HepG2 (cell line): ENCODE data around the gene PAQR6. TPM values are rescaled to one million over a fixed set of nuclear protein-coding genes. Genes with fewer than 3 reads are reported as not detected.

Source experiments
- ATAC-seq: fragments of 200-7000 bp; cut with Tn5 transposase; 3 replicates; pipeline ENCODE4 v1.9.1; 2020; ENCODE audit warnings: mild to moderate bottlenecking, moderate library complexity
- BruUV-seq: library from RNA; stranded (reverse); fragments of 400-500 nt; replicated peaks from 2 replicates; lab custom pipeline; 2021; lab: Mats Ljungman, UMichigan
- CTCF ChIA-PET: fragments of 300-600 bp; formaldehyde crosslinking; extraction: SDS; loops from one replicate; lab custom pipeline; 2021; ENCODE audit warnings: low total read pairs, inconsistent platforms, low intra/inter-chr PET ratio; lab: Yijun Ruan, JAX
- POLR2A ChIA-PET: fragments of 350-600 bp; sonication (Branson Sonifier 250); formaldehyde crosslinking; loops from one replicate; lab custom pipeline; 2020; ENCODE audit warnings: antibody characterized with exemption, inconsistent platforms; lab: Yijun Ruan, JAX
- DNase-seq: peaks from one replicate; pipeline ENCODE4 v3.0.0-alpha.2; 2015; ENCODE audit warnings: low spot score
- FAIRE-seq: peaks from 3 replicates; lab custom pipeline; 2011; peaks lifted over from hg19 to GRCh38; lab: Jason Lieb, UNC
- H2AFZ ChIP-seq: one replicate; pipeline ENCODE4 v1.6.1; 2011; ENCODE audit warnings: low read length, inconsistent platforms
- H3K27ac ChIP-seq: fragments of 300-600 bp; 3 replicates; pipeline ENCODE4 v1.8.0; 2011; ENCODE audit warnings: mixed run types, mild to moderate bottlenecking, mixed read lengths, low read length, inconsistent platforms; ENCODE audit not compliant: insufficient read depth; ENCODE audit errors: extremely low read length
- H3K27me3 ChIP-seq, 2 experiments: fragments of 200-600 bp in 1 of 2; 2 replicates in 1 of 2; 3 replicates in 1 of 2; pipeline versions ENCODE4 v1.6.0 to v1.8.0; 2011; ENCODE audit warnings: low read length in 2 of 2, mild to moderate bottlenecking in 2 of 2, moderate library complexity in 2 of 2, inconsistent platforms in 1 of 2; ENCODE audit not compliant: insufficient read depth in 2 of 2, control insufficient read depth in 1 of 2
- H3K36me3 ChIP-seq, 2 experiments: fragments of 200-600 bp in 1 of 2; replicated peaks in 1 of 2; 2 replicates in 1 of 2; 3 replicates in 1 of 2; pipeline versions ENCODE4 v1.5.1 to v1.8.0; 2011; ENCODE audit warnings: low read length in 2 of 2, inconsistent platforms in 1 of 2; ENCODE audit not compliant: insufficient read depth in 2 of 2, control insufficient read depth in 1 of 2
- H3K4me1 ChIP-seq: 2 replicates; pipeline ENCODE4 v1.5.1; 2012; ENCODE audit warnings: low read length, inconsistent platforms; ENCODE audit not compliant: insufficient read depth
- H3K4me2 ChIP-seq: 2 replicates; pipeline ENCODE4 v1.6.0; 2011; ENCODE audit warnings: low read depth, low read length, inconsistent platforms
- H3K4me3 ChIP-seq, 3 experiments: fragments of 200-600 bp in 1 of 3; sonication (generic), shearing (Covaris generic) in 1 of 3; replicated peaks in 1 of 3; 2 replicates each; pipeline ENCODE4 v1.5.1; 2011 to 2016; ENCODE audit warnings: low read length in 3 of 3, inconsistent platforms in 2 of 3, low read depth in 2 of 3, mild to moderate bottlenecking in 2 of 3, control low read depth in 1 of 3, mixed read lengths in 1 of 3; ENCODE audit not compliant: insufficient read depth in 1 of 3
- H3K79me2 ChIP-seq: one replicate; pipeline ENCODE4 v1.6.1; 2011; ENCODE audit warnings: low read length, inconsistent platforms; ENCODE audit not compliant: insufficient read depth
- H3K9ac ChIP-seq: 2 replicates; pipeline ENCODE4 v1.6.0; 2011; ENCODE audit warnings: mild to moderate bottlenecking, low read depth, low read length, inconsistent platforms; ENCODE audit not compliant: insufficient read depth
- H3K9me3 ChIP-seq: 2 replicates; pipeline ENCODE4 v1.5.1; 2012; ENCODE audit warnings: mild to moderate bottlenecking, low read length
- H4K20me1 ChIP-seq: 2 replicates; pipeline ENCODE4 v1.6.0; 2011; ENCODE audit warnings: inconsistent platforms, mild to moderate bottlenecking, low read length, moderate library complexity; ENCODE audit not compliant: insufficient read depth
- AGO2 ChIP-seq: fragments of 200-400 bp; formaldehyde crosslinking; optimal IDR thresholded peaks from 2 replicates; pipeline ENCODE3; 2017; ENCODE audit warnings: mild to moderate bottlenecking, low read depth, low read length, moderate library complexity
- NCOR1 ChIP-seq: fragments of 200-600 bp; sonication (generic); IDR thresholded peaks from 2 replicates; pipeline ENCODE4 v1.7.0; 2017; ENCODE audit warnings: antibody characterized with exemption, low read length, borderline replicate concordance
- POLR2AphosphoS2 ChIP-seq: IDR thresholded peaks from 2 replicates; pipeline ENCODE4 v1.6.1; 2011; ENCODE audit warnings: low read depth, low read length, improper control_type of control experiment
- PTBP1 ChIP-seq: fragments of 200-400 bp; formaldehyde crosslinking; IDR thresholded peaks from 2 replicates; pipeline ENCODE4 v1.6.1; 2018; ENCODE audit warnings: low read length, low read depth; ENCODE audit not compliant: poor library complexity, severe bottlenecking
- SMARCE1 ChIP-seq: fragments of 450-650 bp; IDR thresholded peaks from 2 replicates; pipeline ENCODE4 v1.6.1; 2017; ENCODE audit warnings: borderline replicate concordance
- ZFP36L2 ChIP-seq: sonication (generic); formaldehyde crosslinking; IDR thresholded peaks from 2 replicates; pipeline ENCODE4 v1.4.0; 2020; ENCODE audit warnings: missing genetic modification reagents
- ZNF496 ChIP-seq: sonication (generic); formaldehyde crosslinking; IDR thresholded peaks from 2 replicates; pipeline ENCODE4 v1.8.1; 2023; ENCODE audit warnings: mild to moderate bottlenecking, moderate library complexity, missing genetic modification reagents; ENCODE audit not compliant: insufficient replicate concordance
- WGBS: methylation state at CpG from one replicate; pipeline ENCODE4 v1.1.6; 2017; ENCODE audit warnings: low lambda C conversion rate; 5-methylcytosine and 5-hydroxymethylcytosine counted together
- in situ Hi-C: cut with HindIII; loops from 2 replicates; pipeline ENCODE4 v1.10.0; 2017; ENCODE audit warnings: low pct_unique_long_range_greater_than_20kb; ENCODE audit not compliant: extremely low pct_ligation_motif_present
- intact Hi-C: fragments of 100-400 bp; cut with micrococcal nuclease; formaldehyde crosslinking; loops from one replicate; pipeline ENCODE4 v1.10.0; 2022; ENCODE audit not compliant: unreplicated experiment
- polyA plus RNA-seq, 8 experiments: library from polyadenylated mRNA; depleted of rRNA in 3 of 8; stranded (reverse) in 7 of 8; unstranded in 1 of 8; fragments of >200 nt; fragmentation: Illumina TruSeq in 4 of 8; extraction: Trizol in 4 of 8; gene quantifications; 2 replicates each; pipeline versions ENCODE4 v1.2.1 to v1.2.3, GENCODE V29; 2011 to 2016; ENCODE audit warnings: low read depth in 4 of 8, missing spikeins in 1 of 8, mixed read lengths in 1 of 8; ENCODE audit not compliant: insufficient read depth in 1 of 8
- total RNA-seq, 5 experiments: library from RNA; depleted of rRNA; stranded (reverse); fragments of >200 nt; fragmentation: Illumina TruSeq; extraction: Trizol; gene quantifications; 2 replicates each; pipeline ENCODE4 v1.2.3, GENCODE V29; 2016; ENCODE audit warnings: low read depth in 1 of 5

The PAQR6 gene
- total and polyA plus RNA-seq, 2 of the 13 experiments (the other 11 are each of a cell fraction or from before 2014, with no cell fraction given) = 0.82 to 1.4 TPM

DNA sequence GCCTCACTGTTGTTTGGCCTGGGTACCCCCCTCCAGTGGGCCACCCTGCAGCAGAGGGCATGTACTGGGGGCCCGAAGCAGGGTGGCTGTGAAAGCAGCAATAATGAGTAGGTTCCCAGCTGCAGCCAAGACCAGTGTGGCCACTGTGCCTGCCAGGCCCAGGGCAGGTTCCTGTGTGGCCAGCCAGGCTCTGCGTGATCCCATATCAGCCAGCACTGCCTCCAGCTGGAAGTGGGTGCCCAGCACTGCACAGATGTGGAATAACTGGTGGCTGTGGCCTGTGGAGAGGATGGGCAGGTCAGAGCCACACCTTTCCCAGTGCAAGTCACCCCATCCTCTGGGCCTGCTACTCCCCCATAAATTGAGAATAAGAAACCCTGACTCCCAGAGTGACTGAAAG, 3.7 kb downstream of the PAQR6 start:
- TF ChIP-seq POLR2AphosphoS2 (peak; percentile 18; the same call in 1 of the 2 replicates), SMARCE1 (no peak), ZFP36L2 (no peak), AGO2 (peak; percentile 36), ZNF496 (CRISPR knock-in tag) (no peak)
- no TSS peak for BruUV-seq
- FAIRE-seq (no peak), ATAC-seq (peak; percentile 2), DNase-seq (no peak)
- in situ Hi-C loops = no loop called here
- Histone ChIP-seq H2AFZ (no peak overlapping the region), H4K20me1 (no peaks in the 10 kb centered on the region), H3K27ac (no peak overlapping the region), H3K9ac (no peak overlapping the region), H3K9me3 (no peaks in the 10 kb centered on the region), H3K27me3 (no peaks in the 10 kb centered on the region), H3K79me2 (no peaks in the 10 kb centered on the region), H3K4me1 (peaks cover 34% of the 10 kb centered on the region), H3K4me2 (no peak overlapping the region), H3K36me3 (peaks cover 6% of the 10 kb centered on the region in 2 experiments; a peak in 4 of 5 replicates), H3K4me3 (no peak overlapping the region)
- ChIA-PET POLR2A (no interaction called here), CTCF (no interaction called here)
- intact Hi-C loops = no loop called here
- WGBS = 100% methylated on average over 1 of the region's 2 CpGs

DNA sequence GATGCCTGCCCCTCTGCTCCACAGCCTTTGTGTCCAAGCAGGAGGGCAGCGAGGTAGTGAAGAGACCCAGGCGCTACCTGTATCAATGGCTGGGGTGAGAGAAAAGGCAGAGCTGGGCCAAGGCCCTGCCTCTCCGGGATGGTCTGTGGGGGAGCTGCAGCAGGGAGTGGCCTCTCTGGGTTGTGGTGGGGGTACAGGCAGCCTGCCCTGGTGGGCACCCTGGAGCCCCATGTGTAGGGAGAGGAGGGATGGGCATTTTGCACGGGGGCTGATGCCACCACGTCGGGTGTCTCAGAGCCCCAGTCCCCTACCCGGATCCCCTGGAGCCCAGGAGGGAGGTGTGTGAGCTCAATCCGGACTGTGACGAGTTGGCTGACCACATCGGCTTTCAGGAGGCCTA, 5.1 kb downstream of the PAQR6 start:
- FAIRE-seq (no peak), ATAC-seq (no peak)
- Histone ChIP-seq H3K79me2 (no peaks in the 10 kb centered on the region), H3K9ac (no peak overlapping the region), H3K27me3 (no peaks in the 10 kb centered on the region), H4K20me1 (no peaks in the 10 kb centered on the region), H3K9me3 (no peaks in the 10 kb centered on the region)
- no TSS peak for BruUV-seq
- in situ Hi-C loops = no loop called here
- WGBS = 87% methylated on average over 9 of the region's 10 CpGs
- TF ChIP-seq PTBP1 (no peak), AGO2 (peak; percentile 24), NCOR1 (no peak)
- TF ChIP-seq, all 625 proteins: peak for 1
- DNase-seq = no peak
- CTCF ChIA-PET = no interaction called here
- POLR2A ChIA-PET = no interaction called here
- H3K4me1 ChIP-seq = peaks cover 28% of the 10 kb centered on the region
- no peak overlapping the region for H3K4me3 ChIP-seq
- H3K4me2 ChIP-seq = no peak overlapping the region
- H3K27ac ChIP-seq = no peak overlapping the region
- H2AFZ ChIP-seq = no peak overlapping the region
- H3K36me3 ChIP-seq = peaks cover 10 to 20% of the 10 kb centered on the region in 2 experiments
- intact Hi-C loops = no loop called here
